ENCODE measurements around the gene CEP78.
"Not testable (repeated sequence)": the region's sequence is repeated elsewhere in the genome, so short reads cannot be mapped to it uniquely, and the experiment has no call there.

Gene CEP78, protein sequence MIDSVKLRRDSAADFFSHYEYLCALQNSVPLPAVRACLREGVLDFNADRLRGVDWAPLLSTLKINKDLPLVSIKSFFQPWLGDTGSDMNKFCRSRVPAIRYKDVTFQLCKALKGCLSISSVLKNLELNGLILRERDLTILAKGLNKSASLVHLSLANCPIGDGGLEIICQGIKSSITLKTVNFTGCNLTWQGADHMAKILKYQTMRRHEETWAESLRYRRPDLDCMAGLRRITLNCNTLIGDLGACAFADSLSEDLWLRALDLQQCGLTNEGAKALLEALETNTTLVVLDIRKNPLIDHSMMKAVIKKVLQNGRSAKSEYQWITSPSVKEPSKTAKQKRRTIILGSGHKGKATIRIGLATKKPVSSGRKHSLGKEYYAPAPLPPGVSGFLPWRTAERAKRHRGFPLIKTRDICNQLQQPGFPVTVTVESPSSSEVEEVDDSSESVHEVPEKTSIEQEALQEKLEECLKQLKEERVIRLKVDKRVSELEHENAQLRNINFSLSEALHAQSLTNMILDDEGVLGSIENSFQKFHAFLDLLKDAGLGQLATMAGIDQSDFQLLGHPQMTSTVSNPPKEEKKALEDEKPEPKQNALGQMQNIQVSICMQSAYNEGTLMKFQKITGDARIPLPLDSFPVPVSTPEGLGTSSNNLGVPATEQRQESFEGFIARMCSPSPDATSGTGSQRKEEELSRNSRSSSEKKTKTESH

DNA sequence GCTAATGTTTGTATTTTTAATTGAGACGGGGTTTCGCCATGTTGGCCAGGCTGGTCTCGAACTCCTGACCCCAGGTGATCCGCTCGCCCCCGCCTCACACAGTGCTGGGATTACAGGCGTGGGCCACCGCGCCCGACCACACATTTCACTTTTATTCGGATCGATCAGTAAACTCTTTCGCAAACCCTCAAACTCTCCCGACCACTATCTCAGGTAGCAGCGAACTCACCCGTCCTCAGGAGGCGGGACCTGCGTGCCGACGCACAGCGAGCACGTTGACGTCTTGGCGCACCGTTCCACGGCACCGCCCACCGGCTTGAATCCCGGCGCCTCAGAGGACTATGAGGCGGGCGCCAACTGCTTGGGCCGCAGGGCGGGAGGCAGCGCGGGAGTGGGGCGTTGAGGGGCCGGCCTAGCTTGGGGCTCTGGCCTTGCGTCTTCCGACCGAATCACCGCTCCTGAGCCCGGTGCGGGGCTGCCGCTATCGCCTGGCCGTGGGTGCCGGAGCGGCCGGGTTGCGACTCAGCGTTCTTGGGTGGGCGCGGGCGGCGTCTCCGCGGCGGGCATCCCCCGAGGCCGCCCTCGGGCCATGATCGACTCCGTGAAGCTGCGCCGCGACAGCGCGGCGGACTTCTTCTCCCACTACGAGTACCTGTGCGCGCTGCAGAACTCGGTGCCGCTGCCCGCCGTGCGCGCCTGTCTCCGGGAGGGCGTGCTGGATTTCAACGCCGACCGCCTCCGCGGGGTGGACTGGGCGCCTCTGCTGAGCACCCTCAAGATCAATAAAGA, at the start of gene CEP78:
Gene CEP78 (plus strand): TSS at position 314 of the 789 bp plus-strand sequence. CDS start 276 bp downstream, at position 590.
- DNase-seq = peak; percentile 70 to 80

DNA sequence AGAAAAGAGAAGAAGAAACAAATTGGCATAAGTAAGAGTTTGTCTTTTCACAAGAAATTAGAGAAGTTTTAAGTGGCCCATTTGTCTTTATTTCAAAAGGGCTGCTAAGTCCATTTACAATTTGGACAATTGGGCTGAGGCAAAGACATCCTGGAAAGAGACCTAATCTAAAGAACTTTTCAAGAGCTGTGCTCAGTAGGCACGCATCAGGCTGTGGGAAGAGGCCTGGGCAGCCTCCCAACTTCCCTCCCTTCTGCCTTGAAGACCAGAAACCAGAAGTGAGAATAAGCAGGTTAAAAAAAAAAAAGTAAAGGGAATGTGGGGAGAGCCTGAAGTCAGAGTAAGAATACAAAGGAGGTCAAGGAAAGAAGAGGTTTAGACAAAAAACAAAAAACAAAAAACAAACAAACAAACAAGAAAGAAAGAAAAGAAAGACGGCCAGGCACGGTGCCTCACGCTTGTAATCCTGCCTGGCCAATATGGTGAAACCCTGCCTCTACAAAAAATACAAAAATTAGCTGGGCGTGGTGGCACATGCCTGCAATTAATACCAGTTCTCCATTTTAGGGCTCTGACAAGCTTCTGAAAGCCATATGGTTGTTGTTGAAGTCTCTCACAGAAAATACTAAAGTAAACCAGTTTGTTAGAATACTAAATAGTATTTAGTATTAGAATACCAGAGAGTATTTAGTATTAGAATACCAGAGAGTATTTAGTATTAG, 48.0 kb upstream of the CEP78 start:
- DNase-seq = peak in 1 of 2 donors; percentile 26

GRCh38 chr9:78188594-78188993, 47.3 kb upstream of the CEP78 start:
- no peak for DNase-seq

GRCh38 chr9:78189001-78189400, 46.9 kb upstream of the CEP78 start:
- no peak for DNase-seq

DNA sequence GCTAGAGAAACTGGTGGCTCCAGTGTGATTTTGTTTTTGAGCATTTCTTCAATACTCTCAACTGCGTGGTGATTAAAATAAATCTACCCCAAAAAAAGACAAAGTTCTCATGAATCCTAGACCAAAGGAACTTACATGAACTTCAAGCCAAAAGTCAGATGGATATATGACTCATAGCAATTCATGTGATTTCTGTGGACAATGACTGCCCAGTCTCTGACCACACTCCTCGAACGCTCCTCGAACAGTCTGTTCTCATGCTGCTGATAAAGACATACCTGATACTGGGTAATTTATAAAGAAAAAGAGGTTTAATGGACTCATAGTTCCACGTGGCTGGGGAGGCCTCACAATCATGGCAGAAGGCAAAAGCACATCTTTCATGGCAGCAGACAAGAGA, 46.4 kb upstream of the CEP78 start:
- peak; percentile 50 to 56 for DNase-seq

DNA sequence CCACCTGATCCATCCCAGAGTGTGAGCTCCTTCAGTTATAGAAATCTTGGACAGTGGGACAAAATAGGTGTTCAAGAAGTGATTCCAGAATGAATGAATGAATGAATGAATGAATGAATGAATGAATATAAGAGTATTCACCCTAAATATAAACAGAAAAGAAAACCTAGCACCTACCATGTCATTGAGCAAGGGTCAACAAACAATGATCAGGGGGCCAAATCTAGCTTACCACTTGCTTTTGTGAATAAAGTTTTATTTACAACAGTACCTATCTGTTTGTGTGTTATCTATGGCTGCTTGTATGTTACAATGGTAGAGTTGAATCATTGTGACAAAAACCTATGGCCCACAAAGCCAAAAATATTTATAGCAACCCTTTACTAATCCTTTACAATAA, 43.9 kb upstream of the CEP78 start:
- no peak for DNase-seq

- DNase-seq = peak in 1 of 2 donors; percentile 45
Measured at GRCh38 chr9:78196258-78196657, 39.6 kb upstream of the CEP78 start.

DNA sequence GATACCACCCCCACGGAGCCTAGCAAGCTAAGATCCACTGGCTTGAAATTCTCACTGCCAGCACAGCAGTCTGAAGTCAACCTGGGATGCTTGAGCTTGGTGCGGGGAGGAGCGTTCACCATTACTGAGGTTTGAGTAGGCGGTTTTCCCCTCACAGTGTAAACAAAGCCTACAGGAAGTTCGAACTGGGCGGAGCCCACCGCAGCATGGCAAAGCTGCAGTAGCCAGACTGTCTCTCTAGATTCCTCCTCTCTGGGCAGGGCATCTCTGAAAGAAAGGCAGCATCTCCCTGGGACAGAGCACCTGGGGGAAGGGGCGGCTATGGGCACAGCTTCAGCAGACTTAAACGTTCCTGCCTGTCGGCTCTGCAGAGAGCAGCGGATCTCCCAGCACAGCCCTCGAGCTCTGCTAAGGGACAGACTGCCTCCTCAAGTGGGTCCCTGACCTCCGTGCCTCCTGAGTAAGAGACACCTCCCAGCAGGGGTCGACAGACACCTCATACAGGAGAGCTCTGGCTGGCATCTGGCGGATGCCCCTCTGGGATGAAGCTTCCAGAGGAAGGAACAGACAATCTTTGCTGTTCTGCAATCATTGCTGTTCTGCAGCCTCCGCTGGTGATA, 34.6 kb upstream of the CEP78 start:
- peak in 1 of 2 donors; percentile 35 for DNase-seq

GRCh38 chr9:78207319-78207718, 28.6 kb upstream of the CEP78 start:
- DNase-seq = no peak

- no peak for DNase-seq
Measured at GRCh38 chr9:78207901-78208300, 28.0 kb upstream of the CEP78 start.

- no peak for DNase-seq
Measured at GRCh38 chr9:78209127-78209526, 26.7 kb upstream of the CEP78 start.

DNA sequence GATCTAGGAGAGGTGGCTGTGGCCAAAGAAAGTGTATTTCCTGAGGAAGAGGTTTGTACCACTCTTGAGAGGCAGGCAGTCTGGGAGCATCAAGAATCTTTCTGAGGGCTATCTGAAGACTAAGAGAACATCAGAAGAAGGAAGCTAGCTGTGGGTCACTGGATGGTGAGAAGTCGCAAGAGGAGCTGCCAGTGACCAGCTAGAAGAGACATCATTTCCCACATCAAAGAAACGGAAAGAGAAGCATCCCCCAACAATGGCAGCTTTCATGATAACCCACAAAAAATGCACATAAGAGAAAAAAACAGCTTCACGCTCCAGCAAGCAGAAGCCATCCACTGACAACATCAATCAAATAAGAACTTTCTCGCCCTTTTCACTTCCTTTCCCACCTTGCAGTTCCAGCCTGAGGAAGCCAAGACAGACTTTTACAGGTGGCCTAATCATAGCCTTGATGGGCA, 25.0 kb upstream of the CEP78 start:
- DNase-seq = no peak

- no peak for DNase-seq
Measured at GRCh38 chr9:78212868-78213267, 23.0 kb upstream of the CEP78 start.

DNA sequence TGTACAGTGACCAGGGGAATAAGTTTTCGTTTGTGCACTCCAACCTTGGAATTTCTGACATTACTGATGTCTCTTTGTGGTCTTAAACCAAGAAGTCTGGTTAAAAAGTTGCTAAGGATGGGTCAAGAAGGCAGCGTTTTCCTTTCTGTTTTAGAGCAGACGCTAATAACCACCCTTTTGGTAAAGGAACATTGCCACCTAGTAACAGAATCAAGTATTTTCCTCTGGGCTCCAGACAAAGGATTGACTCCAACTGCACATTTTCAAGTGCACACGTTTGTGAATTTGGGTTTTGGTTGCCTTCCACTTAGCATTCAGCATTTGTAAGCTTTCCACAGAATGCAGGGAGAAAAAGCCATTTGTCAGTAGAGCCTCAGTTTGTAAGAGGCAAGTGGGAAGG, 22.2 kb upstream of the CEP78 start:
- peak; percentile 39 to 50 for DNase-seq

- no peak for DNase-seq
Measured at GRCh38 chr9:78214492-78214891, 21.4 kb upstream of the CEP78 start.

DNA sequence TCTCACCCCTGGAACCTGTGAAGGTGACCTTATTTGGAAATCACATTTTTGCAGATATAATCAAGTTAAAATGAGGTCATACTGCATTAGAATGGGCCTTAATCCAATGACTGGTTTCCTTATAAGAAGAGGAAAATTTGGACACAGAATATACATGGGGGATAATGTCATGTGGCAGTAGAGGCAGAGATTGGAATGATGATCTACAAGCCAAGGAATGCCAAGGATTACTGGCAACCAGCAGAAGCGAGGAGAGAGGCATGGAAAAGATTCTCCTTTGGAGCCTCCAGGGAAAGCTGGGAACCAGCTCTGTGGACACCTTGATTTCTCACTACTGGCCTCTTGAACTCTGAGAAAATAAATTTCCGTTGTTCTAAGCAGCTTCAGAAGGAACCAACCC, 20.2 kb upstream of the CEP78 start:
- DNase-seq = no peak

GRCh38 chr9:78218890-78219289, 17.0 kb upstream of the CEP78 start:
- no peak for DNase-seq

DNA sequence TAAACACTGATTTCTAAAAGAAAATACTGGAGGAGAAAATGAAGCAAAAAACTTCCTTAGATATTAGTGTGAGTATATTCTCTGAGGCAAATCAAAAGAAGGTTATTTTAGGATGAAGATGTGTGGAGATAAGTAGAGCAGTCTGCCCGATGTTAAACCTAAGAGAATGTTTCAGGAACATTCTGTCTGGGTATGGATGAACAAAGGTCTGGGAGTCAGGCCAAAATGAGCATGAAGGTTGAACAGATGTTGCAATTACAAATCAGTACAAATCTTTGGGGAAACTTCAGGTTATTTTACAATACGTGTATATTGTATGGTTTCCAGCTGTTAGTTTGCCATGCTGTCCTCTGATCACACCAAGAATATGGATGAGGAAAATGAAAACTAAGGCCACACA, 14.4 kb upstream of the CEP78 start:
- DNase-seq = no peak

DNA sequence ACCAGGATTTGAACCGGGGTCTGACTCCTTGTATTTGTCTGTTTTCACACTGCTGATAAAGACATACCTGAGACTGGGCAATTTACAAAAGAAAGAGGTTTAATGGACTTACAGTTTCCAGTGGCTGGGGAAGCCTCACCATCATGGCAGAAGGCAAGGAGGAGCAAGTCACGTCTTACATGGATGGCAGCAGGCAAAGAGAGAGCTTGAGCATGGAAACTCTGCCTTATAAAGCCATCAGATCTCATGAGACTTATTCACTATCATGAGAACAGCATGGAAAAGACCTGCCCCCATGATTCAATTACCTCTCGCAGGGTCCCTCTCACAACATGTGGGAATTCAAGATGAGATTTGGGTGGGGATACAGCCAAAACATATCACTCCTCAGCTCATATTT, 14.0 kb upstream of the CEP78 start:
- DNase-seq = not testable (repeated sequence)

- DNase-seq = no peak
Measured at GRCh38 chr9:78230761-78231160, 5.1 kb upstream of the CEP78 start.

- DNase-seq = not testable (repeated sequence)
Measured at GRCh38 chr9:78232471-78232870, 3.4 kb upstream of the CEP78 start.

- DNase-seq = no peak
Measured at GRCh38 chr9:78234810-78235209, 1.1 kb upstream of the CEP78 start.
